Measurements from ENCODE around the gene LIPC. TPM values are rescaled to one million over a fixed set of nuclear protein-coding genes. Genes with fewer than 3 reads are reported as not detected.
A peak's percentile ranks its signal among the peaks of the same experiment; 100 is the strongest.

Gene LIPC
- total and polyA plus RNA-seq, 2 of the 4 experiments (the other 2 are of a cell fraction), result 0.07 TPM; not detected in 1

GRCh38 chr15:58443308-58443707 lies 11.5 kb downstream of the LIPC start:
- H3K56ac ChIP-seq (ENCODE audit: extremely low read depth, insufficient read depth, low read length), result no peak overlapping the region
- peak overlapping the region in 1 of 2 experiments; percentile 72; a peak in 2 of 4 replicates for H4K8ac ChIP-seq (ENCODE audit: low read depth in 2 of 2, low read length in 2 of 2)
- intact Hi-C loops (cut with micrococcal nuclease), result no loop called here
- no peak overlapping the region; the same call in 1 of the 2 replicates for H4K5ac ChIP-seq (ENCODE audit: low read depth, low read length)
- H3K27me3 ChIP-seq (ENCODE audit: control insufficient read depth, insufficient read depth, low read length), result no peaks in the 10 kb centered on the region
- H2BK5ac ChIP-seq (ENCODE audit: low read depth, low read length, poor library complexity, severe bottlenecking), result no peak overlapping the region
- no peak overlapping the region for H3K4me3 ChIP-seq (ENCODE audit: insufficient read depth, low read depth, low read length)
- H3K4me1 ChIP-seq (ENCODE audit: control insufficient read depth, insufficient read depth, low read length), result peaks cover 23% of the 10 kb centered on the region
- H2BK20ac ChIP-seq (ENCODE audit: low read depth, low read length), result peak overlapping the region; percentile 81
- H2AFZ ChIP-seq (replicated peaks; ENCODE audit: low read length, poor library complexity), result peak overlapping the region; percentile 24
- peak overlapping the region; percentile 41; the same call in 1 of the 2 replicates for H3K4ac ChIP-seq (ENCODE audit: low read depth, low read length)
- 0 out of 2 replicates have a peak overlapping the region, but pooled peaks have one; percentile 50 for H3K14ac ChIP-seq (replicated peaks; ENCODE audit: low read depth, low read length)
- H3K4me2 ChIP-seq (ENCODE audit: low read depth, low read length), result no peak overlapping the region
- no peak overlapping the region for H2AK9ac ChIP-seq (replicated peaks; ENCODE audit: low read depth, low read length, poor library complexity)
- H3K9ac ChIP-seq (ENCODE audit: low read depth, low read length), result no peak overlapping the region
- H2BK120ac ChIP-seq (ENCODE audit: low read depth, low read length), result peak overlapping the region; percentile 54; the same call in 1 of the 2 replicates
- DNase-seq (no peak), ATAC-seq (ENCODE audit: low read depth) (no peak)
- ChIA-PET CTCF (no interaction called here), POLR2A (ENCODE audit: unreplicated experiment) (no interaction called here)
- no peaks in the 10 kb centered on the region for H3K36me3 ChIP-seq (ENCODE audit: control insufficient read depth, insufficient read depth, low read length)
- H3K9me3 ChIP-seq (ENCODE audit: control insufficient read depth, insufficient read depth, low read length), result no peaks in the 10 kb centered on the region
- no peak overlapping the region for H3K27ac ChIP-seq (ENCODE audit: insufficient read depth, low read length)
- in situ Hi-C loops (cut with MboI; ENCODE audit: low sequenced_read_pairs), result no loop called here
- TF ChIP-seq CEBPB (IDR thresholded peaks at IDR 0.05; ENCODE audit: low read depth, low read length) (0 out of 2 replicates have a peak, but pooled peaks have one; percentile 3), BHLHE40 (IDR thresholded peaks at IDR 0.05; ENCODE audit: low read depth, low read length) (no peak)
- H3K23ac ChIP-seq (ENCODE audit: low read depth, low read length), result no peak overlapping the region
- 94% methylated on average over 3 of the region's 4 CpGs; no CpG with 5 or more reads in 1 of the 2 experiments for WGBS, 2 experiments (ENCODE audit: extremely low coverage in 2 of 2, insufficient read length in 1 of 2)
- no TSS peak for BruUV-seq (replicated peaks)
- H4K20me1 ChIP-seq (ENCODE audit: insufficient read depth, low read length), result no peaks in the 10 kb centered on the region
- dilution Hi-C loops (cut with HindIII; ENCODE audit: low sequenced_read_pairs, unreplicated experiment), result no loop called here
- no peak overlapping the region for H3K18ac ChIP-seq (ENCODE audit: low read depth, low read length)
- no peaks in the 10 kb centered on the region for H3K79me1 ChIP-seq (ENCODE audit: low read depth in 1 of 2, low read length in 2 of 2)
- peak overlapping the region; percentile 66 for H2AK5ac ChIP-seq (ENCODE audit: low read depth, low read length)
- H4K91ac ChIP-seq (ENCODE audit: insufficient read depth, low read depth, low read length), result peak overlapping the region; percentile 72; the same call in 1 of the 2 replicates
- H3K9me1 ChIP-seq (ENCODE audit: insufficient read depth, low read length), result peaks cover 17% of the 10 kb centered on the region
- H2BK15ac ChIP-seq (ENCODE audit: low read depth, low read length), result peak overlapping the region; percentile 66; the same call in 1 of the 3 replicates

Measured in IMR-90 (cell line).